AG04450 (cell line): ENCODE data around the gene MFSD6. TPM values are rescaled to one million over a fixed set of nuclear protein-coding genes. Genes with fewer than 3 reads are reported as not detected.

Experiments
- CTCF ChIA-PET: fragments of 300-600, 350-600 bp; formaldehyde crosslinking; extraction: SDS; loops from one replicate; lab custom pipeline; 2022; ENCODE audit warnings: antibody characterized with exemption, inconsistent platforms; lab: Charles Lee
- POLR2A ChIA-PET: fragments of 350-600 bp; formaldehyde crosslinking; extraction: SDS; loops from one replicate; lab custom pipeline; 2021; ENCODE audit warnings: antibody characterized with exemption, inconsistent platforms; lab: Yijun Ruan, JAX
- DNase-seq: peaks from one replicate; pipeline ENCODE4 v3.0.0-alpha.2; 2011; ENCODE audit warnings: low read depth, low spot score
- H3K27ac ChIP-seq: one replicate; pipeline ENCODE4 v1.5.1; 2012; ENCODE audit warnings: low read depth, low read length, control low read depth
- H3K27me3 ChIP-seq: one replicate; pipeline ENCODE4 v1.6.0; 2012; ENCODE audit warnings: low read length; ENCODE audit not compliant: control insufficient read depth, insufficient read depth
- H3K4me3 ChIP-seq: 2 replicates; pipeline ENCODE4 v1.5.1; 2011; ENCODE audit warnings: mild to moderate bottlenecking, low read depth, low read length, control low read depth
- H3K9me3 ChIP-seq: 2 replicates; pipeline ENCODE4 v1.5.1; 2012; ENCODE audit warnings: low read length; ENCODE audit not compliant: control insufficient read depth, insufficient read depth
- CTCF ChIP-seq: IDR thresholded peaks from 2 replicates; pipeline ENCODE4 v1.5.1; 2011; ENCODE audit warnings: low read depth, low read length, control low read depth, inconsistent platforms
- polyA plus RNA-seq: library from polyadenylated mRNA; depleted of rRNA; stranded (reverse); fragments of >200 nt; gene quantifications from 2 replicates; pipeline ENCODE4 v1.2.3, GENCODE V29; 2011

The MFSD6 gene
- polyA plus RNA-seq, 1 experiment: 12.9 TPM

- DNase-seq: no peak
- Histone ChIP-seq H3K27ac (no peak overlapping the region), H3K27me3 (no peaks in the 10 kb centered on the region), H3K9me3 (no peaks in the 10 kb centered on the region), H3K4me3 (no peak overlapping the region)
- ChIA-PET CTCF (no interaction called here), POLR2A (no interaction called here)
- no peak for TF ChIP-seq CTCF
Measured at GRCh38 chr2:190362894-190363293, 45.3 kb upstream of the MFSD6 start.

- Histone ChIP-seq H3K27me3 (no peaks in the 10 kb centered on the region), H3K9me3 (no peaks in the 10 kb centered on the region), H3K4me3 (no peak overlapping the region), H3K27ac (no peak overlapping the region)
- no peak for DNase-seq
- ChIA-PET CTCF (no interaction called here), POLR2A (no interaction called here)
- no peak for TF ChIP-seq CTCF
Measured at GRCh38 chr2:190365499-190366204, 42.5 kb upstream of the MFSD6 start.

GRCh38 chr2:190366248-190366753 lies 41.9 kb upstream of the MFSD6 start:
- no peak for DNase-seq
- Histone ChIP-seq H3K27me3 (no peaks in the 10 kb centered on the region), H3K9me3 (no peaks in the 10 kb centered on the region), H3K27ac (no peak overlapping the region), H3K4me3 (no peak overlapping the region)
- TF ChIP-seq CTCF: no peak
- ChIA-PET CTCF (no interaction called here), POLR2A (no interaction called here)

- no peak for DNase-seq
- CTCF ChIA-PET: interaction anchor here (1.4 kb wide), 1 partner anchor 278 kb away, joined by 6 read pairs; no protein-coding TSS in a partner anchor
Measured at GRCh38 chr2:190367091-190367490, 41.1 kb upstream of the MFSD6 start.

More at GRCh38 chr2:190367091-190367490, 41.1 kb upstream of the MFSD6 start:
- H3K27ac ChIP-seq: no peak overlapping the region
- no peaks in the 10 kb centered on the region for H3K9me3 ChIP-seq
- POLR2A ChIA-PET: interaction anchor here (0.7 kb wide), 1 partner anchor 23 kb away, joined by 3 read pairs; no protein-coding TSS in a partner anchor
- no peak for TF ChIP-seq CTCF
- no peaks in the 10 kb centered on the region for H3K27me3 ChIP-seq
- H3K4me3 ChIP-seq: no peak overlapping the region
